AG09319 (cell line): Measurements from ENCODE around the gene PDK2.

Experiments
- DNase-seq: peaks from one replicate; pipeline ENCODE4 v3.0.0-alpha.2; 2010; ENCODE audit warnings: low read depth; ENCODE audit errors: extremely low read depth
- CTCF ChIP-seq: IDR thresholded peaks from 2 replicates; pipeline ENCODE4 v1.5.1; 2011; ENCODE audit warnings: low read depth, mild to moderate bottlenecking, inconsistent platforms, low read length, moderate library complexity

PDK2 gene

GRCh38 chr17:50066995-50067394, 28.2 kb upstream of the PDK2 start:
- no peak for TF ChIP-seq CTCF
- no peak for DNase-seq

GRCh38 chr17:50067996-50068395, 27.2 kb upstream of the PDK2 start:
- no peak for DNase-seq
- no peak for TF ChIP-seq CTCF

- TF ChIP-seq CTCF: no peak
- no peak for DNase-seq
Observed at GRCh38 chr17:50070908-50071680, 24.1 kb upstream of the PDK2 start.

GRCh38 chr17:50071692-50072091, 23.5 kb upstream of the PDK2 start:
- TF ChIP-seq CTCF: no peak
- DNase-seq: no peak

GRCh38 chr17:50072130-50072529, 23.0 kb upstream of the PDK2 start:
- no peak for TF ChIP-seq CTCF

GRCh38 chr17:50072925-50073324, 22.2 kb upstream of the PDK2 start:
- DNase-seq: no peak
- TF ChIP-seq CTCF: no peak

More at GRCh38 chr17:50072130-50072529, 23.0 kb upstream of the PDK2 start:
- DNase-seq: no peak

- DNase-seq: no peak
- TF ChIP-seq CTCF: no peak
Observed at GRCh38 chr17:50074227-50074626, 20.9 kb upstream of the PDK2 start.
